GM18502 (cell line): ENCODE results near the gene SLC49A3.
A peak's percentile ranks its signal among the peaks of the same experiment; 100 is the strongest.

Source experiments
- ATAC-seq: cut with Tn5 transposase; IDR thresholded peaks from one replicate; pipeline ENCODE4 v1.9.1; 2021; ENCODE audit warnings: mild to moderate bottlenecking; ENCODE audit not compliant: unreplicated experiment, poor library complexity

The SLC49A3 gene

DNA sequence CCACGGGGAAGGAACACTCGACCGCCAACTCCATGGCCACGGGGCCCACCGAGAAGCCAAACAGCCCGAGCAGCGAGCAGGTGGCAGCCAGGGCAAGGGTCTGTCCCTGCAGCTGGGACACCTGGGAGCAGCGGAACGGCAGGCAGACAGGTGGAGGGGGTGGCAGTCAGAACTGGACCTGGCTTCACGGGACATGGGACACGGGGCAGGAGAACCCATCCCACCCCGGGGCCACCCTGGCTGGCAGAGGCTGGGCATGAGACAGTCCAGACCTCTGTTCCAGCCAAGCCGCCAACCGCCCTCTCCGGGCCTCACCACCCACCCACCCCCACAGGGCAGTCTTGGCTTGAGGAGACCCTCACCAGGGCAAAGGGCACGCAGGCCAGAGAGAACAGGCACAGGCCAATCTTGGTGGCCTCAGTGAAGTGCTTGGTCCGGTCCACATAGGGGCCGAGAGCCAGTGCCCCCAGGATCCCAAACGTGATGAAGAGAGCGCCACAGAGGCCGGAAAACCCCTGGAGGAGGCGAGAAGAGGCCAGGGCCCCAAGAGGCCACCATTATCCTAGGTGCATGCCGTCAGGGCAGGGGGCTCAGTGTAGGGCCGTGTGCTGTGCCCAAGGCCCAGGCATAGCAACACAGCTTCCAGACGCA lies 5.6 kb downstream of the SLC49A3 start:
- no peak for ATAC-seq

DNA sequence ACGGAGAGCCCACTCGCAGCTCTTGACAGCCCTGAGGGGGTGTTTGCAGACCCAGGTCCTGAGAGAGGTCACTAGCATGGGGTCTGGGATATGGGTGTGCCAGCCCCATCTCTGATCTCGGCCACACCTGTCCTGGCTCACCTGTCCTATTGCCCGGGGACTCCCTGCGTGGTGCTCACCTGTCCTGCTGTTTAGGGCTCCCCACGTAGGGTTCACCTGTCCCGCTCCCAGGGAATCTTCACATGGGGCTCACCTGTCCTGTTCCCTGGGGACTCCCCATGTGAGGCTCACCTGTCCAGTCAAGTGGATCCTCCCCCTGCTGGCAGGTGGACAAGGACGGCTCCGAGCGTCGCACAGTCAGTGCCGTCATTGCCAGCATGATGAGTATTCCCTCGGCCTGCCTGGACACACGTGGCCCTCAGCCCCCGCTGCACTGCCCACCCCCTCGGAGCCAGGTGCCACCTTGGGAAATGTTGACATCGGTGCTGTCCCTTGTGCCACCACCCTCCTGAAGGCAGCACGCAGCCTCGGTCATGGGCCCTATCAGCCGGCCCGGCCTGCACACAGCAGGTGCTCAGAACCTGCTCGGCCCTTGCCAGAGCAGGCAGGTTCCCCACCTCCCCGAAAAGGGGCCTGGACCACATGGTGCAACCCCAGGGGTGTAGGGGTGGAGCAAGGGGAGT lies 6.3 kb downstream of the SLC49A3 start:
- ATAC-seq, result no peak

GRCh38 chr4:681736-682451 lies 7.1 kb downstream of the SLC49A3 start:
- ATAC-seq, result no peak

DNA sequence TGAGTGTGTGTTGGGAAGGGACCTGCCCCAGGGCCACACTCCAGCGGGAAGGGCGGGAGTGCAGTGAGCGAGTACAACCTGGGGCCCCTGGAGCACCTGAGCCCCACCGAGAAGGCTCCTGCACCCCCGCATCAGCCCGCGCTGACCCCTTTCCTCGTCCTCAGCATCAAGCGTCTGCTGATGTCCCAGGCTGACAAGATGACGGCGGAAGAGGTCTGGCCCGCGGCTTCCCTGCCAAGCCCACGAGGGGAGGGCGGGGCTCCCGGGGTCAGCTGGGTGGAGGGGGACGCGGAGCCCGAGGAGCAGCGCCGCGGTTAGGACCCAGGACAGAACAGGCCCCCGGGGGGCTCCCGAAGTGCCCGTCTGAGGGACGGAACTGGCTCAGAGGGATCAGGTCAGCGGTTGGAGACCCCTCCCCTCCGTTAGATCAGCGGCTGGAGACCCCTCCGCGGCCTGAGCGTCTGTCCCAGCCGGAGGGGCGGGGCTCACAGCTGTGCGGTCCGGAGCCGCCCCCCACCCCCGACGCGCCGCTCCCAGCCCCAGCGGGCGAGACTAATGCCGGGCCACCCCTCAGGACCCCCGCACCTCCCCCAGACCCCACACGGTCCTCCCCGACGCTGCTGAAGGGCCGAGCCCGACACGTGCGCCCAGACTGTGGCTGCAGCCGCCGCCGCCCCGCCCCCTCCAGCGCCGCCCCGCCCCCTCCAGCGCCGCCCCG lies 7.9 kb downstream of the SLC49A3 start:
- ATAC-seq, result no peak

DNA sequence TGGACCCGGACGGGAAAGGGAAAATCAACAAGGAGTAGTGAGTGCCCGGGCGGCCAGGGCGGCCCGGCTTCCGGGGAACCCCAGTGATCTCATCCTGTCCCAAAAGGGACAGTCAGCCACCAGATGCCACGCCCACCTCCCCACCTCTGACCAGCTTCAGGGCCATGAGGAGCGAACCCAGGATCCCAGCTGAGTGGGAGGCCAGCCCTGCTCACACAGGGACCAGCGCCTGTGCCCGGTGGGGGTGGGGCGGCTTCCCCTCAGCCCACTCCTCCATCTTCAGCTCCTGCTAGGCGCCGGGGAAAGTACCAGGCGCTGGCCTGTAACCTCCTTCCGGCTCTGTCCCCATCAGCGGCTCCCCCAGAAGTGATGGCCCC lies 8.4 kb downstream of the SLC49A3 start:
- no peak for ATAC-seq

GRCh38 chr4:680091-680490 lies 8.9 kb downstream of the SLC49A3 start:
- ATAC-seq, result no peak

GRCh38 chr4:679629-680028 lies 9.3 kb downstream of the SLC49A3 start:
- ATAC-seq, result no peak

DNA sequence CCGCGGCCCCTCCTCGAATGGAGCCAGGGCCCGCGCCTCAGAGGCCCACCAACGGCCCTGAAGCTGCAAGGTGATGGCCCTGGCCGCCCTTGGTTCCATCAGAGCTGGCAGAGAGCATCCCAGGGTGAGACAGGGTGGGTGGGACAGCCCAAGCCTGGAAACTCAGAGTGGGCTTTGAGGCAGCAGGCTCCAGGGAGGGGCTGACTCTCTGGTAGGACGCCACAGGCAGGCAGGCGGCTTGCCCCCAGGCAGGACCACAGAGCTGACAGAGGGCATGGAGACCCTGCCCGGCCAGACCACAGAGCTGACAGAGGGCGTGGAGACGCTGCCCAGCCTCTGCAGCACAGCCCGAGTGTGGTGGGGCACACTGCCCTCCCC lies 9.9 kb downstream of the SLC49A3 start:
- ATAC-seq, result no peak

GRCh38 chr4:678331-679103 lies 10.4 kb downstream of the SLC49A3 start:
- ATAC-seq, result no peak

DNA sequence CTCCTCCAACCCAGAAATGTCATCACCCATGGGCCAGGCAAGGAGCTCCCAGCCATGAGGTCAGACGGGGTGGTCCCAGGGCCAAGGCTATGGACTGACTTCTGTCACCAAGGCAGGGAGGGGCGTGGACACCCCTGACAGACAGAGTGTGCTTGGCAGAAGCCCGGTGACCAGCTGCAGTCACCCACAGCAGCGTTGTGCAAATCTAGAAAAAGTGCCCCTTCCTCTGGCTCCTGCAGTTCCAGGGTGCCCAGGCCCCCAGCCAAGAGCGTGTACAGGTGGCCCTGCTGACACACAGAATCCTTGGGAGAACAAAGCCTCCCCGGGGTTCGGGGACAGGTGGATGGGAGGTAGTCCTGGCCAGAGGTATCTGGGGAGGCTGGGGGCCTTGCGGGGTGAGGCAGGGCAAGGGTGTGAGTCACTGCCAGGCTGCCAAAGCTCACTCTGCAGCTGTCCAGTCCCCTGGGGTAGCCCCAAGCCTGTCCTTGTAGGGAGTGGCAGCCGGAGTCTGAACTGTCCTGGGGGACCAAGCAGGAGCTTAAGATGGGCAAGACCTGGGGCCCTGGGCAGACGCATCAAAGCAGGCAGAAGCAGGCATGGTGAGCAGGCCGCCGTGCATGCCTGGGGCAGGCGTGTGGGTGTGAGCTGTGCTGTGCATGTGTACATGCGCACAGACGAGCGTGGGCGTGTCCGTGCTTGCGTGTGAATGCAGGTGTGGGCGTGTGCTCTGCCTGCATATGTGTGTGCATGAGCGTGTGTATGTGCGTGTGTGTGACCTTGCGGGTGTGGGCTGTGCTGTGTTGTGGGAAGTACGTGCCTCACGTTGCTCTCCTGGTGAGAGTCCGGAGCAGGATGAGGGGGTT lies 11.3 kb downstream of the SLC49A3 start:
- no peak for ATAC-seq

GRCh38 chr4:676871-677235 lies 12.1 kb downstream of the SLC49A3 start:
- no peak for ATAC-seq

DNA sequence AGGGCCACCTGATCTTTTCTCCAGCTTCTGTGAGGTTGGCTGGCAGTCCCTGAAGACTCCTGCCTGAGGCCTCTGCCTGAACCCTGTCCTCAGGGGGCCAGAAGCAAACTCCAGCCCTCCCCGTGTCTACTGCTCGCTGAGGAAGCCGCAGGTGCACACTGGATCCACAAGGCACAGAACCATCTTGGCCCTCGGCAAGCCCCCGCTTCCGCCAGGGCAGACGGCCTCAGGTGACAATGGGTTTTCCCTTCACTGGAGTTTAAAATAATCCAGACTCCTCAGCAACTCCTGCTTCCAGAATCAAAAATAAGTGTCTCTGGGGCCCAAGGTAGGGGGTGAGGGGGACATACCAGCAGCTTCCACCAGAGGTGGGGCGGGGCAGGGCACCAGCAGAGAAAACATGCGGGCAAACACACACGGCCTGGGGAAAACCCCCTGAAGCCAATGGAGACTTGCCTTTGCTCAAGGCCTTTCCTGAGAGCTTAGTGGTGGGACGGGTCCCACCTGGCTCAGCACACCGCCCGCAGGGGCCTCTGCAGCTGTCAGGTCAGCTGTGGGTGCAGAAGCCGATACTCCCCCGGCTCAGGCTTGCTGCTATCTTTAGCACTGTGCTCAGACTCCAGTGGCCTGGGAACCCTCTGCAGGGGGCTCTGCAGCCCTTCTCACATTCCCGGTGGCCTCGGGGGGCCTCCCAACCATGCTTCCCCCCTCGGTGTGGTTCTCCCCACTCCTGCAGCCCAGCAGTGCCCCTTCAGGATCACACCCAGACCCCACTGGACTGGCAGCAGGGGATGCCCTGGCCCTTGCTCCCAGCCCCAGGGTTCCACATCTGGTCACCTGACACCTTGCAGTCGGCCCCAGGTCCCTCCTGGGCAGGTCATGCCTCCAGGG lies 12.7 kb downstream of the SLC49A3 start:
- ATAC-seq, result peak; percentile 31

DNA sequence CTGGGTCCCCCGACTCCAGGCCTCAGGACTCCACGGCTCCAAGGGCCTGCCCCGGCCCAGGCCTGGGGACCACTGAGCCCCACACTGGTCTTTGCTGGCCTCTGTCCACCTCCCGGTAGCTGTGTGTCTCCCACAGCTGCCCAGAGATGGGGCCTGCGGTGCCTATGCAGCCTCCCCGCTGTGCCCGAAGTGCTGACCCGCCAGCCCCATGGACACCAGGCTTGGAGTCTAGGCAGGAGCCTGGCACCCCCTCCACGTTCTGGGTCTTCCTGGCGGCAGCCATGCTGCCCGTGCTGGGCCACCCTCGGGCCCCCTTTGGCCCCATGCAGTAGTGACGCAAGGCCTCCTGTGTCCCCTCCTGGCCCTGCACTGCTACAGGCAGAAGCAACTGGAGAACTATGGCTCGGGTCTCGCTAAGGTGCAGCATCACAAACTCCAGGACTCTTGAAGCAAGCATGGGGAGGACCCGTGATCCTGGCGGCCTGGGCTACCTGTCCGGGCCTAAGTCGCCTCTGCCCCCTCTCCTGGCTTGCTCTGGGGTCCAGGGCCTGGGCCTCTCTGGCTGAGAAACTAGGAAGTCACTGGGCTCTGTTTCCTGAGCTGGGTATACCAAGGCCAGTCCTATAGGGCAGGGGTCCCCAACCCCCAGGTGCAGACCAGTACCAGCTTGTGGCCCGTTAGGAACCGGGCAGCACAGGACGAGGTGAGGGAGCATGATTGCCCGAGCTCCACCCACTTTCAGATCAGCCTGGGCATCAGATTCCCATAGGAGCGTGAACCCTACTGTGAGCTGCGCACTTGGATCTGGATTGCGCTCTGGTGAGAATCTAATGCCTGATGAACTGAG lies 13.7 kb downstream of the SLC49A3 start:
- peak; percentile 2 for ATAC-seq

- ATAC-seq, result peak; percentile 81
These were observed 14.5 kb downstream of the SLC49A3 start, which contains the start of the genes ATP5ME and MYL5 for GRCh38 chr4:674172-675035. TSS of gene ATP5ME (minus strand) at chr4:674276. CDS start at chr4:674247, 29 bp downstream. TSS of gene MYL5 (plus strand) at chr4:674542. CDS start at chr4:678027, 3,485 bp downstream.

DNA sequence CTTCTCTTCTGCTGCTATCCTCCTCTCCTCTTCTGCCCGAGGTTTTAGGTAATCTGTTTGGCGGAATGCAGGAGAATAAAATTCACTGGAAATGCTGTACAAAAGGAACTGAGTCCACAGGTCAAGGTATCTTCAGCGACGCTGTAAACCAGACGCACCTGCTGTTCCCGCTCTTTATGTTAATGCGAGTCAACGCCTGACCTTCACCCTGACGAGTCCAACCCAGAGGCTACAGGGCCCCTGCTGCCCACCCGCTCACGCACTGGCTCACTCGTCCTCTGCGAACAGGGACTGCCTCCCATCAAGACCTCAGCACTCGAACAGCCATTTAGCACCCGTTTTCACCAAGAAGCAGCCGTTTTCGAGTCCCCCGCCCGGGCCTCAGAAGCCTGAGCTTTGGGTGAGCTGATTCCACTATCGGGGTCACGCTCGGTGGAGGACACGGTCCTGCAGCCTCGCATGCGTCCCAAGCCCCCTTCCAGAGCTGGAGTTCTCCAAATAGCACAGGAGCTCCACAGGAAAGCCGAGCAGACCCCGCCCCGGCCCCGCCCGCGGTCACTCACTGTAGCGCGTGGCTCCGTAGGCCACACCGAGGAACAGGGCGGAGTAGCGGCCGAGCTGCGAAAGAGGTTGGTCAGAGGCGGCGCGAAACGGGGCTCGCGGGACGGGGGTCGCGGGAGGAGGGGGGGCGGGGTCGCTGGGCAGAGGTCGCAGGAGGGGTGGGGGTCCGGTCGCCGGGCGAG lies 15.4 kb downstream of the SLC49A3 start:
- ATAC-seq, result no peak

GRCh38 chr4:671769-672168 lies 17.2 kb downstream of the SLC49A3 start:
- ATAC-seq, result no peak
